Adrenal gland (tissue), 5 donors: ENCODE data around the gene IPCEF1.

Experiments
- CTCF ChIP-seq, 6 experiments: fragments of 450-650 bp in 4 of 6; fragments of 200-600 bp in 2 of 6; sonication (generic) in 1 of 6; IDR thresholded peaks; 1 replicate in 5 of 6; 2 replicates in 1 of 6; pipeline versions ENCODE4 v1.5.1 to v1.8.0; 2016 to 2021; ENCODE audit warnings: antibody characterized with exemption in 6 of 6, mild to moderate bottlenecking in 2 of 6, moderate library complexity in 1 of 6
- POLR2A ChIP-seq, 2 donors: fragments of 450-650 bp; IDR thresholded peaks; one replicate each; pipeline ENCODE4 v1.6.1; 2017; ENCODE audit warnings: antibody characterized with exemption in 2 of 2, mild to moderate bottlenecking in 2 of 2, moderate library complexity in 1 of 2
- donor health status: DM: no; HTN: no; CAD: no.

DNA sequence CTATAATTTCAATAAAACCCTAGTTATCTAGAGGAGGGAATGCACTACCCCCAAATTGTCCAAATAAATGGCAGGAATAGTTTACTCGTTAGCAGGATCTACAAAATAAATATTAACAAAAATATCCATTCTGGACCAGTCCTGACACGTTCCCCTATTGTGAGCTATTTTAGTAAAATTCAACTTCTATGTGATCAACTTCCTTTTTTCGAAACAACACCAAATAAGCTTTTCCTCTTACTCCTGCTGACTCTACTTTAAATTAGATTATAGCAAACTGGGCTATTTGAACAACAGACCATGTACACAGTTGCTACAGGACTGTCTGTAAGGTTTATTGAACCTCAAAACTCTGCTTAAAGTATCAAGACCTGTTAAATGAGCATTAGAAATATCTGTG is 154.3 kb downstream of the IPCEF1 start:
- no peak for TF ChIP-seq POLR2A (IDR thresholded peaks at IDR 0.05)
- no peak for TF ChIP-seq CTCF (IDR thresholded peaks at IDR 0.05)
